Measurements from ENCODE around the gene TBXAS1. TPM values are rescaled to one million over a fixed set of nuclear protein-coding genes. Genes with fewer than 3 reads are reported as not detected.
A peak's percentile ranks its signal among the peaks of the same experiment; 100 is the strongest.

TBXAS1 gene
- polyA plus RNA-seq, 3 donors from 2014 or later, result 59.6 to 93.3 (median 68.7) TPM

DNA sequence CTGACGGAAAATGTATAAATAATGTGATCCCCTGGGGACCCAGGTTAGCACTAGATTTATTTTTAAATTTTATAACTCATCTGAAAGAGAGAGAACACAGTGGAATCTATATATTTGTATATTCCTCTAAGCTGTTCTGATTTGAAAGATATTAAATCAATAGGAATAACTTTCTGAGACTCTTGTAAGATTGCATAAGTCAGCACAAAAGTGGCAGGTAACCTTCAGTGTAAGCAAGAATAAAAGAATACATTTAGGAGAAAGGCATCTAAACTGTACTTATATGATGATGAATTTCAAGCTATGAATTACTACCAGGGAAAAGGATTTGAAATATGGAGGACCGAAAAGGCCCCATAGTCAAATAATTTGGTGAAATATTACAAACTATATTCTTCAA lies 112.8 kb downstream of the TBXAS1 start:
- H3K4me3 Mint-ChIP-seq, result no peak overlapping the region
- H3K36me3 Mint-ChIP-seq, result peaks cover 19 to 41% (median 34%) of the 10 kb centered on the region in 3 donors
- H3K27ac Mint-ChIP-seq, result no peak overlapping the region
- DNase-seq, result no peak
- H3K9me3 Mint-ChIP-seq, result peaks cover 0 to 7% (median 2%) of the 10 kb centered on the region in 6 donors
- H3K4me1 Mint-ChIP-seq, result peaks cover 28 to 36% of the 10 kb centered on the region in 2 donors
- H3K27me3 Mint-ChIP-seq (ENCODE audit: low read depth in 3 of 3), result peaks cover 0 to 5% (median 2%) of the 10 kb centered on the region in 3 donors

DNA sequence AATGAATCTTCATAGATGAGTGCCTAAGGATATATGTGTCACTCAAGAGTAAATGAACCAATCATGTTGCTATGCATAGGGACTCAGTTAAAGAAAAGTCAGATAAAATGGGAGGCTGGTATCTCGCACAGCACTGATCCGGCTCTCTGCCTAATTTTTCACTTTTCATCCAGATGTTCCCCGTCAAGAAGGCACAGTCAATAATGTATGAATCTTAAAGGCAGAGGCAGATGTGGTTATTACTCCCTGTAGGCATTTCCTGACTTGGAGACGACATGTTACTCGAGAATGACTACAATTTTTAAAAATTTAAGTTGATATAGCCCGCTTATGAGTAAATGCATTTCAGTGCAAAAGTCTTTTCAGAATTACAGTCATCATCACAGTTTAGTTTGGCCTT lies 113.6 kb downstream of the TBXAS1 start:
- H3K27me3 Mint-ChIP-seq (ENCODE audit: low read depth in 3 of 3), result peaks cover 0 to 5% (median 2%) of the 10 kb centered on the region in 3 donors
- H3K27ac Mint-ChIP-seq, result no peak overlapping the region
- no peak overlapping the region for H3K4me3 Mint-ChIP-seq
- H3K36me3 Mint-ChIP-seq, result peaks cover 19 to 45% (median 37%) of the 10 kb centered on the region in 3 donors
- no peak for DNase-seq
- H3K4me1 Mint-ChIP-seq, result peaks cover 21 to 28% of the 10 kb centered on the region in 2 donors
- H3K9me3 Mint-ChIP-seq, result peaks cover 0 to 7% (median 3%) of the 10 kb centered on the region in 6 donors

DNA sequence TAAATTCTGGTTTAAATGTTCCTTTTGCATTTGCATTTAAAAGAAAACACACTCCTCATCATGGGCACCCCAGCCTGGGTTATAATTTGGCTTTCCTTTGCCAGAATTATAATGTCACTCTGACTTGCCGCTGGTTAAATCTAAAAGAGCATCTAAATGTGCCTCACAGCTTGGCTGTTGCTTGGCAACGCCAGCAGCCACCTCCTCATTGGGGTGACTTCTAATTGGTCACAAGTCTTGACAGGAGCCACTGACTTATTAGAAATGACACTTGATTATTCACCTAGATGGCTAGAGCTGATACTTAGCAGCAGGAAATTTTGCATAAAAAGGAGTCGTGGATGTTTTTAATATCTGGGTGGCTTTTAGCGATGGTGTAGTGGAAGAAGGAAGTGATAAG lies 114.3 kb downstream of the TBXAS1 start:
- Mint-ChIP-seq H3K27ac (peak overlapping the region in 1 of 6 donors; percentile 57), H3K4me3 (no peak overlapping the region), H3K9me3 (peaks cover 0 to 7% (median 3%) of the 10 kb centered on the region in 6 donors), H3K4me1 (peaks cover 17 to 20% of the 10 kb centered on the region in 2 donors), H3K27me3 (ENCODE audit: low read depth in 3 of 3) (peaks cover 0 to 5% (median 2%) of the 10 kb centered on the region in 3 donors), H3K36me3 (peaks cover 19 to 45% (median 37%) of the 10 kb centered on the region in 3 donors)
- DNase-seq, result no peak

DNA sequence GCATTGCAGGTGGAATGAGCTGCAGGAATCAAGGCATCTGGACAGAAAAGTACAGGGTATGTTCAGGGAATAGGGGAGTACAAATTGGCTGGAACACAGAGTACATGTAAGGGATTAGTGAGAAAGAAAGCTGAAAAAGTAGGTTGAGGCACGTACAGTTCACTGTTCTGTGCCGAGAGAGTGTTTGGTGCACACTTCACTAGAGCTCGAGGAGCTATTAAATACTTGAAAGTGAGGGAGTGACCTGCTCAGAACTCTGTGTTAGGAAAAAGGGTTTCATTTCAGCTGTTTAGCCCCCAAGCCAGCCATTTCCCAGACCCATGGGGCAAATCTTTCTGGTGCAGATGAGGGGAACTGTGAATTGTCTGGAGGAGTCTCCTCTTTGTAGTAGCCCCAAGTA lies 115.2 kb downstream of the TBXAS1 start:
- no peak overlapping the region for H3K27ac Mint-ChIP-seq

DNA sequence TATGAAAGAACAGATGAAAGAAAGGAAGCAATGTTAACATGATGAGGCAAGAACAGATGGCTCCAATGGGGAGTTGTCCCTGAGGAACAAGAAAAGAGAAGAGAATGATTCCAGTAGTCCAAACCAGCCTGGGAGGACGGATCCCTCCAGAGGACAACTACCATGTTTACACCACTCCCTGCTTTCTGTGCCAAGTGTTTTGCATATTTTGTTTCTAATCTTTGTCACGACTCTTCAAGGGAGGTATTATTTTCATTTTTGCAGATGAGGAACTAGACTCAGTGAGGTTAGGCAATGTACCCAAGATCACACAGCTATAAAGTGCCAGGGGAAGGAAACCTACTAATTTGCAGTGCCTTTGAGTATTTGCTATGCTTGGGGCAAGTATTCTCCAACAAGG lies 117.5 kb downstream of the TBXAS1 start:
- Mint-ChIP-seq H3K36me3 (peaks cover 19 to 39% (median 23%) of the 10 kb centered on the region in 3 donors), H3K4me3 (no peak overlapping the region), H3K27ac (peak overlapping the region in 1 of 6 donors; percentile 1), H3K9me3 (peaks cover 0 to 7% (median 3%) of the 10 kb centered on the region in 6 donors), H3K27me3 (ENCODE audit: low read depth in 3 of 3) (peaks cover 0 to 3% (median 0%) of the 10 kb centered on the region in 3 donors), H3K4me1 (peaks cover 0 to 3% of the 10 kb centered on the region in 2 donors)
- no peak for DNase-seq

More for the DNA sequence above, 115.2 kb downstream of the TBXAS1 start:
- Mint-ChIP-seq H3K9me3 (peaks cover 0 to 7% (median 3%) of the 10 kb centered on the region in 6 donors), H3K4me1 (peaks cover 16 to 17% of the 10 kb centered on the region in 2 donors), H3K36me3 (peaks cover 19 to 52% (median 33%) of the 10 kb centered on the region in 3 donors), H3K4me3 (no peak overlapping the region), H3K27me3 (ENCODE audit: low read depth in 3 of 3) (peaks cover 0 to 5% (median 2%) of the 10 kb centered on the region in 3 donors)
- no peak for DNase-seq

DNA sequence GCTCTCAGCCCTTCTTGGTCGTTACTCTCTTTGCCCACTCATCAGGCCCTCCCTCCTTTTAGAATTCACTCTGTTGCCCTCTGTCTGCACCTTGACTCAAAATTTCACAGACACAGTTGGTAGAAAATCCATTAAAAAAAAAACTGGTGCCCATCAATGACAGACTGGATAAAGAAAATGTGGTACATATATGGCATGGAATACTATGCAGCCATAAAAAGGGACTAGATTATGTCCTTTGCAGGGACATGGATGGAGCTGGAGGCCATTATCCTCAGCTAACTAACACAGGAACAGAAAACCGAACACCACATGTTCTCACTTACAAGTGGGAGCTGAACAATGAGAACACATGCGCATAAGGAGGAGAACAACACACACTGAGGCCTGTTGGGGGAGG lies 118.0 kb downstream of the TBXAS1 start:
- Mint-ChIP-seq H3K36me3 (peaks cover 19 to 39% (median 23%) of the 10 kb centered on the region in 3 donors), H3K27me3 (ENCODE audit: low read depth in 3 of 3) (peaks cover 0 to 3% (median 0%) of the 10 kb centered on the region in 3 donors), H3K27ac (peak overlapping the region in 1 of 6 donors; percentile 32), H3K4me3 (no peak overlapping the region), H3K9me3 (peaks cover 0 to 7% (median 3%) of the 10 kb centered on the region in 6 donors), H3K4me1 (peaks cover 0 to 3% of the 10 kb centered on the region in 2 donors)
- no peak for DNase-seq

DNA sequence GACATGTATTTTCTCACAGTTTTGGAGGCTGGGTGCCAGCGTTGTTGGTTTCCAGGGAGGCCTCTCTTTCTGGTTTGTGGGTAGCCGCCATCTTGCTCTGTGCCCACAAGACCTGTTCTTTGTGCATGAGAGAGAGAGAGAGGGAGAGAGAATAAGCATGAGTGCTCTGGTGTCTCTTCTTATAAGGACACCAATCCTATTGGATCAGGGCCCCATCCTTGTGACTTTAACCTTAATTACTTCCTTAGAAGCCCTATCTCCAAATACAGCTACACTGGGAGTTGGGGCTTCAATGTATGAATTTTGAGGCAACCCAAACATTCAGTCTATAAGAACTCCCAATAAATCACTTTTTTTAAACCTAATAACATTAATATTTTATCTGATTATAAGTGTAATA lies 119.1 kb downstream of the TBXAS1 start:
- H3K27me3 Mint-ChIP-seq (ENCODE audit: low read depth in 3 of 3), result peaks cover 0 to 3% (median 0%) of the 10 kb centered on the region in 3 donors
- no peak for DNase-seq
- peaks cover 0 to 7% (median 3%) of the 10 kb centered on the region in 6 donors for H3K9me3 Mint-ChIP-seq
- peaks cover 19 to 41% (median 23%) of the 10 kb centered on the region in 3 donors for H3K36me3 Mint-ChIP-seq
- no peak overlapping the region for H3K4me3 Mint-ChIP-seq
- H3K27ac Mint-ChIP-seq, result peak overlapping the region in 1 of 6 donors; percentile 17
- peaks cover 0 to 3% of the 10 kb centered on the region in 2 donors for H3K4me1 Mint-ChIP-seq

DNA sequence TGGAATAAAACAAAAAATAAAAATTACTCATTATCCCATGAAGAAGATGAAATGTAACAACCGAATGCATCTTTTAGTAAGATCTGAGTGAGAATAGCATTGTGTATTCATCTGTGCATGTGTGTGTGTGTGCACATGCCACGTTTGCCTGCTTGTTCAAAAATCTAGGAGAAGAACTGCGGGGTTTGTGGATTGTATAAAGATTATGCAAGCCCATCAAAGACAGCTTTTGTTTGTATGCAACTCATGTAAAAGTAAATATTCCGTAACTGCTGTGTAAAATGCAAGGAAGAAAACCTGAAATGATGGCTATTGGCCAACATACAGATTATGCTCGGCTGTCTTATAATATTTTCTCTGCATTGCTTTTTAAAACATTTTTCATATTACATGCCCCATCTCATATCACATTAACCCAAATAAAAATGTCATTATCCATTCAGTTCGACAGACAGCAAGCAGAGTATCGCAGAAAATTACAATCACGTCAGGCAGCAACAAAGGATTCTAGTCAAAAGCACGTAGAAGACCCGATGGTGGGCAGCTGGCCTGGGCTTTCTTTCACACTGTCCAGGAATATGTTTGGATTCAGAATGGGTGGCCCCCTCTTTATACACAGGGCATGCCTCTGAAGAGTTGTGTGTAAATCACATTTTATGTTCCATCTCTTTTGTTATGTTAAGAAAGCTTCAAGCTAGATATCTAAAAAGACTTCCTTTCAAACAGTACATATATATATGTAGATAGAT lies 119.7 kb downstream of the TBXAS1 start:
- Mint-ChIP-seq H3K9me3 (peaks cover 0 to 7% (median 3%) of the 10 kb centered on the region in 6 donors), H3K27ac (no peak overlapping the region), H3K4me3 (no peak overlapping the region), H3K27me3 (ENCODE audit: low read depth in 3 of 3) (peaks cover 0 to 5% (median 0%) of the 10 kb centered on the region in 3 donors), H3K36me3 (peaks cover 19 to 39% (median 23%) of the 10 kb centered on the region in 3 donors), H3K4me1 (peaks cover 0 to 1% of the 10 kb centered on the region in 2 donors)
- no peak for DNase-seq

DNA sequence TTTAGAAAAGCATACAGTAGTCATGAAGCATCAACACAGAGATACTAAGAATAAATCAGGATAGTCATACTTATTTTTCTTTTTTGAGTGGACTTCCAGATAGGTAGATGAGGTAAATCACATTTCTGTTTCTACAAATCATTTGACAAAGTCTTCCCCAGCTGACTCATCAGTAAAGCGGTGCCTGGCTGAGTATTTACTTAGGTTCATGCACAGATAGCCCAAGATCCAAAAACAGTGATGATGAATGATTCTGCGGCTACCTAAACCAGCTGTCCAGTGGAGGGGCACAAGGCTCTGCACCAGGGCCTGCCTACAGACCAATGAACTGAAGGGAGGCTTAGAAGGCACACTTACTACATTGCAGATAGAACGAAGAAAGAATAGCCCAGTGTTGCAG lies 120.6 kb downstream of the TBXAS1 start:
- peaks cover 16 to 34% (median 23%) of the 10 kb centered on the region in 3 donors for H3K36me3 Mint-ChIP-seq
- no peak overlapping the region for H3K27ac Mint-ChIP-seq
- no peak overlapping the region for H3K4me3 Mint-ChIP-seq
- H3K27me3 Mint-ChIP-seq (ENCODE audit: low read depth in 3 of 3), result peaks cover 0 to 4% (median 0%) of the 10 kb centered on the region in 3 donors
- DNase-seq, result no peak
- peaks cover 0 to 7% (median 3%) of the 10 kb centered on the region in 6 donors for H3K9me3 Mint-ChIP-seq
- peaks cover 0 to 1% of the 10 kb centered on the region in 2 donors for H3K4me1 Mint-ChIP-seq

DNA sequence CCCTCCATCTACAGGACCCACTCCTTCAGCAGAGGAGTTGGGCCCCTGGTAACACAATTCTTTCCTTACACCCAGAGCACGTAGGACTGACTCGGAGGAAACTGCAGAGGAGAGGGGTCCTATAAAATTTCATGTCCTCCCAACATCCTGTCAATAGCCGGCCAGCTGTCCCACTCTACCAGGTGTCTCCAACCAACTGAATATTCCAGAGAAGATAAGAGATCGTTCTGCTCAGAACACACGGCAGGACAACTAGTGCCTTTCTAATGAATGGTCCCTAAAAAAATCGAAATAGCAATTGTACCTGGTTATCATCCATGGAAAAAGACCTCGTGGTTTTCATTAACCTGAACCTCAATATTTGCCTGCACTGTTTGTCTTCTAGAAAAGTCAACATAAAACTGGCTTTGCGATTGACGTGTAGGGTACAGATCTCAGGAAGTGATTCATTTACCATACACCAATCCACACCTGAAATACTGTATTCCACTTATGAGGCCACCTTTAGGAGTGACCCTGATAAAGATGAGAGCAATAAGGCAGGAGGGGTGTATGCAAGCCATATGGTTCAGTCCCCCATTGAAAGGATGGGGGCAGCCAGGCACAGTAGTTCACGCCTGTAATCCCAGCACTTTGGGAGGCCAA lies 121.9 kb downstream of the TBXAS1 start:
- Mint-ChIP-seq H3K9me3 (peaks cover 0 to 4% (median under 1%) of the 10 kb centered on the region in 6 donors), H3K27ac (peak overlapping the region in 2 of 6 donors; percentile 8 to 16), H3K27me3 (ENCODE audit: low read depth in 3 of 3) (peaks cover 0 to 4% (median 0%) of the 10 kb centered on the region in 3 donors), H3K4me3 (no peak overlapping the region), H3K36me3 (peaks cover 6 to 20% (median 11%) of the 10 kb centered on the region in 3 donors), H3K4me1 (no peaks in the 10 kb centered on the region)
- DNase-seq, result no peak

DNA sequence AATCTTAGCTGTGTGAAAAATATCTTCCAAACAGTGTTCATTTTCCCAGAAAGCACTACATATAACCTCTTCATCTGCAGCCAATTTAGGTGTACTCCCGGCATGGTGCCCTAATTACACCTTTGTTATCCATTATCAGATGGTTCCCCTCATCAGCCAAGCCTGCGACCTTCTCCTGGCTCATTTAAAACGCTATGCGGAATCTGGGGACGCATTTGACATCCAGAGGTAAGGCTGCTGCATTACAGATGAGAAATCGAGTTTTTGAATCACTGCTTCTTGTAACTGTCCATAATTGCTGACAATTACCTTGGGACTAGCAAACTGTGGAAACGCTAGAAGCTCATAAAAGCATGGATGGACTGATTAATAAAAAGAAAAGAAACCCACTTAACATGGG lies 124.2 kb downstream of the TBXAS1 start:
- H3K9me3 Mint-ChIP-seq, result no peaks in the 10 kb centered on the region
- no peak for DNase-seq
- H3K27me3 Mint-ChIP-seq (ENCODE audit: low read depth in 3 of 3), result peaks cover 0 to 2% (median 2%) of the 10 kb centered on the region in 3 donors
- H3K27ac Mint-ChIP-seq, result peak overlapping the region in 1 of 6 donors; percentile 55
- H3K36me3 Mint-ChIP-seq, result peaks cover 0 to 13% (median 11%) of the 10 kb centered on the region in 3 donors
- no peak overlapping the region for H3K4me3 Mint-ChIP-seq
- no peaks in the 10 kb centered on the region for H3K4me1 Mint-ChIP-seq

DNA sequence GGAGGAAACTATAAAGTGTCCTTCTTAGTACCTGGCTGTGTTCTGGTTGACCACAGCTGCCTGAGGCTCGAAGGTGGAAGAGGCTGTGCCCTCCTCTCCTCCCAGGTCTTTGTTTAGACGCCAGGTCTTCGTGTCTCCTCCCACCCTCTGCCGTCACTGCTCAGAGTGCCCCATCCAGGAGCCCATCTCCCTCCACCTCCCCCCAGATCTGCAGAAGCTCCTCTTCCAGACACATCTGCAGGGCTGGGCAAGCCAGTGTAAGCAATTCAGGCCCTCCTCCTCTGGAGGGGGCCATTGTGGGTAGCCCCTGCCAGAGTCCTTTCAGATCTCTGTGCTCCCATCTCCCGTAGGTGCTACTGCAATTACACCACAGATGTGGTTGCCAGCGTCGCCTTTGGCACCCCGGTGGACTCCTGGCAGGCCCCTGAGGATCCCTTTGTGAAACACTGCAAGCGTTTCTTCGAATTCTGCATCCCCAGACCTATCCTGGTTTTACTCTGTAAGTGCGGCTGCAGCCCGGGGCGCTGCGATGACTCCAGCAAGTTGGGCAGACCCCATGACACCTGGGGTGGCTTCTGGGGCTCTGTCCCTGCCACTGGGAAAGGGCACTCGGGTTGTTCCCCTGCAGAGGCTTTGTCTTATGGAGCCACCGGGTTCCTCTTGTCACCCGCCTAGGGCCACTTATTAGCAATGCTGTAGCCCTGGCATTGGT lies 126.2 kb downstream of the TBXAS1 start:
- Mint-ChIP-seq H3K36me3 (peaks cover 0 to 17% (median 5%) of the 10 kb centered on the region in 3 donors), H3K27ac (peak overlapping the region in 1 of 6 donors; percentile 28), H3K4me3 (no peak overlapping the region), H3K4me1 (peaks cover 0 to under 1% of the 10 kb centered on the region in 2 donors), H3K27me3 (ENCODE audit: low read depth in 3 of 3) (peaks cover 0 to 2% (median 2%) of the 10 kb centered on the region in 3 donors), H3K9me3 (no peaks in the 10 kb centered on the region)
- no peak for DNase-seq

DNA sequence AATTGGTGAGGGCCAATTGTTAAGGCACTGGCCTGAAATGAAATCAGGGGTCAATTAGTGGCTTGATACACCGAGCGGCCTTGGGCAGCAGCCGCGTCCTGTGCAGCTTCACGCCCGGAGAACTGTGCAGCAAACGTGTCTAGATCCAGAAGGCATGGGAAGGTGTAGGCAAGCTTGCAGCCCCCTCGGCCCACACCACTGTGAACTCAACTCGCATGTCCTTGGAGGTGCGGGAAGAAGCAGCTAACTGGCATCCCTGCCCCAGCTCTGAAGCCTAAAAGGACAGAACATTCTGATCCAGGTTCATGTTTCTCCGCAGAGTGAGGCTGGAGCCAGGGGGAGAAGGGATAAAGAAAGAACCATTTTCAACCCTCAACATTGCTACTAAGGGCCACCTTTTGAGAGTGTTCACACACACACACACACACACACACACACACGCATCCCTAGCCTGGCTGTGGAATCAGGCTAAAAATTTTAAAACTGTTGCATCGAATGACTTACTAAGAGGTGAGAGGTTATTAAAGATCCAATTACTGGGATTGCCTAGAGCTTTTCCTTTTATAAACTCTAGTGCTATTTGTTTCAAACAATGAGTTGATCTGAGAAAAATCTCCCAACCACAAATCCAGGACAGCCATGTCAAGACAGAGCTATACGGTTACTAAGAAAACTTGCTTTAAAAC lies 129.7 kb downstream of the TBXAS1 start:
- H3K27me3 Mint-ChIP-seq (ENCODE audit: low read depth in 3 of 3), result peaks cover 0 to 2% (median 0%) of the 10 kb centered on the region in 3 donors
- no peaks in the 10 kb centered on the region for H3K9me3 Mint-ChIP-seq
- peaks cover 3 to 33% (median 8%) of the 10 kb centered on the region in 3 donors for H3K36me3 Mint-ChIP-seq
- peaks cover 0 to 1% of the 10 kb centered on the region in 2 donors for H3K4me1 Mint-ChIP-seq
- no peak for DNase-seq
- no peak overlapping the region for H3K4me3 Mint-ChIP-seq
- H3K27ac Mint-ChIP-seq, result no peak overlapping the region

All from immature natural killer cell (primary cell).